H9 (cell line): ENCODE data around the gene RPGRIP1L. TPM values are rescaled to one million over a fixed set of nuclear protein-coding genes. Genes with fewer than 3 reads are reported as not detected.

ENCODE experiments used
- DNase-seq: peaks from one replicate; pipeline ENCODE4 v3.0.0-alpha.2; 2017
- H2AFZ ChIP-seq: one replicate; pipeline ENCODE4 v1.6.1; 2013; ENCODE audit warnings: mild to moderate bottlenecking, low read length, control low read depth, moderate library complexity
- H2AK5ac ChIP-seq: 2 replicates; pipeline ENCODE4 v1.6.1; 2013; ENCODE audit warnings: low read length, control low read depth, mixed read lengths; ENCODE audit not compliant: insufficient read length
- H2BK120ac ChIP-seq: one replicate; pipeline ENCODE4 v1.6.1; 2013; ENCODE audit warnings: low read depth, mild to moderate bottlenecking, low read length, control low read depth, inconsistent platforms; ENCODE audit not compliant: poor library complexity, severe bottlenecking
- H2BK12ac ChIP-seq: 2 replicates; pipeline ENCODE4 v1.6.1; 2013; ENCODE audit warnings: low read length, control low read depth, mixed read lengths, low read depth; ENCODE audit not compliant: insufficient read length
- H2BK15ac ChIP-seq: 2 replicates; pipeline ENCODE4 v1.6.1; 2013; ENCODE audit warnings: low read depth, low read length, control low read depth
- H2BK20ac ChIP-seq: one replicate; pipeline ENCODE4 v1.6.1; 2013; ENCODE audit warnings: low read depth, mild to moderate bottlenecking, low read length, control low read depth, inconsistent platforms; ENCODE audit not compliant: poor library complexity, severe bottlenecking
- H2BK5ac ChIP-seq: 2 replicates; pipeline ENCODE4 v1.6.1; 2013; ENCODE audit warnings: low read length, control low read depth, mixed read lengths; ENCODE audit not compliant: insufficient read length
- H3K14ac ChIP-seq: 2 replicates; pipeline ENCODE4 v1.6.1; 2013; ENCODE audit warnings: low read length, control low read depth; ENCODE audit not compliant: insufficient read depth
- H3K18ac ChIP-seq: 2 replicates; pipeline ENCODE4 v1.6.1; 2013; ENCODE audit warnings: low read depth, mild to moderate bottlenecking, mixed read lengths, low read length, control low read depth; ENCODE audit not compliant: insufficient read length
- H3K23ac ChIP-seq: 2 replicates; pipeline ENCODE4 v1.6.1; 2013; ENCODE audit warnings: low read length, control low read depth, mixed read lengths, low read depth; ENCODE audit not compliant: insufficient read length
- H3K23me2 ChIP-seq: 2 replicates; pipeline ENCODE4 v1.6.1; 2013; ENCODE audit warnings: low read depth, mild to moderate bottlenecking, mixed read lengths, low read length, control low read depth; ENCODE audit not compliant: insufficient read length, poor library complexity, severe bottlenecking
- H3K27ac ChIP-seq: 2 replicates; pipeline ENCODE4 v1.5.1; 2013; ENCODE audit warnings: low read length, control low read depth, mixed read lengths, low read depth; ENCODE audit not compliant: insufficient read length
- H3K27me3 ChIP-seq: 2 replicates; pipeline ENCODE4 v1.6.1; 2013; ENCODE audit warnings: low read length, control low read depth, inconsistent platforms; ENCODE audit not compliant: insufficient read depth
- H3K4ac ChIP-seq: 2 replicates; pipeline ENCODE4 v1.6.1; 2013; ENCODE audit warnings: low read depth, mild to moderate bottlenecking, control low read depth, inconsistent platforms, low read length, moderate library complexity
- H3K4me1 ChIP-seq: 2 replicates; pipeline ENCODE4 v1.6.1; 2013; ENCODE audit warnings: low read length, control low read depth, inconsistent platforms; ENCODE audit not compliant: insufficient read depth
- H3K4me2 ChIP-seq: 2 replicates; pipeline ENCODE4 v1.6.1; 2013; ENCODE audit warnings: low read length, control low read depth, mixed read lengths; ENCODE audit not compliant: insufficient read length, insufficient read depth
- H3K56ac ChIP-seq: 2 replicates; pipeline ENCODE4 v1.6.1; 2013; ENCODE audit warnings: low read depth, mild to moderate bottlenecking, mixed read lengths, low read length, control low read depth; ENCODE audit not compliant: insufficient read length
- H3K79me1 ChIP-seq: 2 replicates; pipeline ENCODE4 v1.6.1; 2013; ENCODE audit warnings: low read depth, mild to moderate bottlenecking, moderate library complexity, low read length, control low read depth, inconsistent platforms; ENCODE audit not compliant: insufficient read depth, poor library complexity, severe bottlenecking
- H3K79me2 ChIP-seq: 2 replicates; pipeline ENCODE4 v1.6.1; 2013; ENCODE audit warnings: low read length, control low read depth, inconsistent platforms; ENCODE audit not compliant: insufficient read depth
- H3K9ac ChIP-seq: 2 replicates; pipeline ENCODE4 v1.6.1; 2013; ENCODE audit warnings: low read length, control low read depth, mixed read lengths; ENCODE audit not compliant: insufficient read length; ENCODE audit errors: extremely low read depth
- H3K9me3 ChIP-seq: one replicate; pipeline ENCODE4 v1.6.1; 2013; ENCODE audit warnings: low read depth, low read length, inconsistent platforms; ENCODE audit not compliant: control insufficient read depth
- H3T11ph ChIP-seq: one replicate; pipeline ENCODE4 v1.6.1; 2013; ENCODE audit warnings: mild to moderate bottlenecking, low read length, control low read depth, inconsistent platforms
- H4K20me1 ChIP-seq: one replicate; pipeline ENCODE4 v1.6.1; 2013; ENCODE audit not compliant: control insufficient read depth, insufficient read length, insufficient read depth
- H4K5ac ChIP-seq: 2 replicates; pipeline ENCODE4 v1.6.1; 2013; ENCODE audit warnings: low read depth, mild to moderate bottlenecking, mixed read lengths, low read length, control low read depth; ENCODE audit not compliant: insufficient read length
- H4K8ac ChIP-seq: replicated peaks from 2 replicates; pipeline ENCODE4 v1.6.1; 2013; ENCODE audit warnings: low read length, control low read depth, mixed read lengths, low read depth; ENCODE audit not compliant: insufficient read length
- H4K91ac ChIP-seq: 2 replicates; pipeline ENCODE4 v1.6.1; 2013; ENCODE audit warnings: low read depth, mild to moderate bottlenecking, moderate library complexity, mixed read lengths, low read length, control low read depth; ENCODE audit not compliant: insufficient read length
- H3K27ac Mint-ChIP-seq, 3 experiments: 2 replicates in 2 of 3; 3 replicates in 1 of 3; pipeline ENCODE4 v1.8.0; 2020 to 2021; ENCODE audit warnings: mixed read lengths in 3 of 3, mild to moderate bottlenecking in 1 of 3, moderate library complexity in 1 of 3
- H3K27me3 Mint-ChIP-seq: 2 replicates; pipeline ENCODE4 v1.8.0; 2021; ENCODE audit warnings: low read depth, mild to moderate bottlenecking, moderate library complexity, mixed read lengths
- H3K36me3 Mint-ChIP-seq, 3 experiments: 2 replicates in 2 of 3; 3 replicates in 1 of 3; pipeline ENCODE4 v1.8.0; 2020 to 2021; ENCODE audit warnings: low read depth in 3 of 3, mixed read lengths in 3 of 3; ENCODE audit not compliant: insufficient read depth in 1 of 3
- H3K4me1 Mint-ChIP-seq, 2 experiments: 2 replicates each; pipeline ENCODE4 v1.8.0; 2020; ENCODE audit warnings: mixed read lengths in 2 of 2
- H3K4me3 Mint-ChIP-seq, 2 experiments: 2 replicates in 1 of 2; 3 replicates in 1 of 2; pipeline ENCODE4 v1.8.0; 2020 to 2021; ENCODE audit warnings: mild to moderate bottlenecking in 2 of 2, mixed read lengths in 2 of 2, moderate library complexity in 1 of 2
- H3K9me3 Mint-ChIP-seq, 2 experiments: 2 replicates in 1 of 2; 3 replicates in 1 of 2; pipeline ENCODE4 v1.8.0; 2020; ENCODE audit warnings: mild to moderate bottlenecking in 2 of 2, mixed read lengths in 2 of 2, moderate library complexity in 1 of 2
- whole genome bisulfite sequencing: extraction: QIAGEN DNeasy Blood & Tissue Kit; methylation state at CpG from one replicate; pipeline ENCODE4 v1.1.7; 2013; ENCODE audit warnings: missing lambda C conversion rate, low lambda C conversion rate, mixed read lengths; ENCODE audit not compliant: insufficient read length; ENCODE audit errors: extremely low coverage; 5-methylcytosine and 5-hydroxymethylcytosine counted together
- total RNA-seq: library from RNA; stranded (reverse); gene quantifications from 2 replicates; pipeline ENCODE4 v1.2.1, GENCODE V29; 2021
- TF ChIP-seq, protein P1 (sequence below): fragments of 200-600 bp; sonication (generic); conservative IDR thresholded peaks from 3 replicates; pipeline ENCODE4 v1.8.0; 2021; ENCODE audit warnings: antibody characterized with exemption, mild to moderate bottlenecking

The RPGRIP1L gene
- total RNA-seq, 1 experiment from 2014 or later, result 11.7 TPM

DNA sequence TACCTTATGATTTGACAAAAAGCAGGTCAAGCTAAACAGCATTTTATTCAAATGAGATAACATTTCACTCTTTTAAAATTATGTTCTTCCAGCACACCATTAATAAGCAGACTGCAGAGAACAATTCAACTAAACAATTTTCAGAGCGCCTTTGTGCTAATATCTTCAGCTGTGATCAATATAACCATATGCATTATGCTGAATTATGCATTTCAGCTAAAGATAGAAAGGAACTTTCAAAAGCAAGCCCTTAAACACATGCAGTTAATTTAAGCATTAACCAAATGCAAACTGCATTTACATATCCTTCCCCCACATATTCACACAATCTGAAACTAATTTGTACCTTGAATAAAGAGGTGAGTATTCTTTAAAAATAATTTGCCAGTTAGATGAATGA is 41.6 kb downstream of the RPGRIP1L start:
- Histone ChIP-seq H2AK5ac (no peak overlapping the region), H3K9ac (no peak overlapping the region), H4K20me1 (no peaks in the 10 kb centered on the region), H3K27me3 (no peaks in the 10 kb centered on the region), H3K23me2 (no peaks in the 10 kb centered on the region), H3K18ac (no peak overlapping the region), H3K27ac (no peak overlapping the region), H3T11ph (no peak overlapping the region), H2BK15ac (no peak overlapping the region), H3K79me2 (no peaks in the 10 kb centered on the region), H2AFZ (no peak overlapping the region), H4K91ac (no peak overlapping the region), H3K23ac (no peak overlapping the region), H3K4me2 (no peak overlapping the region), H3K56ac (no peak overlapping the region), H3K4me1 (no peaks in the 10 kb centered on the region), H3K79me1 (no peaks in the 10 kb centered on the region), H2BK120ac (no peak overlapping the region), H3K9me3 (no peaks in the 10 kb centered on the region), H3K4ac (no peak overlapping the region), H3K14ac (no peak overlapping the region), H2BK12ac (no peak overlapping the region), H2BK20ac (no peak overlapping the region), H2BK5ac (no peak overlapping the region), H4K5ac (no peak overlapping the region), H4K8ac (no peak overlapping the region)
- no CpG with 5 or more reads among the region's 1 CpG for WGBS
- H3K27me3 Mint-ChIP-seq, result no peaks in the 10 kb centered on the region
- no peaks in the 10 kb centered on the region for H3K9me3 Mint-ChIP-seq
- DNase-seq, result no peak
- peaks cover 0 to 2% of the 10 kb centered on the region in 2 experiments; a peak in 2 of 4 replicates for H3K4me1 Mint-ChIP-seq
- no peak overlapping the region for H3K4me3 Mint-ChIP-seq
- peaks cover 0 to 3% (median 0%) of the 10 kb centered on the region in 3 experiments; a peak in 1 of 7 replicates for H3K36me3 Mint-ChIP-seq
- TF ChIP-seq, protein P1, sequence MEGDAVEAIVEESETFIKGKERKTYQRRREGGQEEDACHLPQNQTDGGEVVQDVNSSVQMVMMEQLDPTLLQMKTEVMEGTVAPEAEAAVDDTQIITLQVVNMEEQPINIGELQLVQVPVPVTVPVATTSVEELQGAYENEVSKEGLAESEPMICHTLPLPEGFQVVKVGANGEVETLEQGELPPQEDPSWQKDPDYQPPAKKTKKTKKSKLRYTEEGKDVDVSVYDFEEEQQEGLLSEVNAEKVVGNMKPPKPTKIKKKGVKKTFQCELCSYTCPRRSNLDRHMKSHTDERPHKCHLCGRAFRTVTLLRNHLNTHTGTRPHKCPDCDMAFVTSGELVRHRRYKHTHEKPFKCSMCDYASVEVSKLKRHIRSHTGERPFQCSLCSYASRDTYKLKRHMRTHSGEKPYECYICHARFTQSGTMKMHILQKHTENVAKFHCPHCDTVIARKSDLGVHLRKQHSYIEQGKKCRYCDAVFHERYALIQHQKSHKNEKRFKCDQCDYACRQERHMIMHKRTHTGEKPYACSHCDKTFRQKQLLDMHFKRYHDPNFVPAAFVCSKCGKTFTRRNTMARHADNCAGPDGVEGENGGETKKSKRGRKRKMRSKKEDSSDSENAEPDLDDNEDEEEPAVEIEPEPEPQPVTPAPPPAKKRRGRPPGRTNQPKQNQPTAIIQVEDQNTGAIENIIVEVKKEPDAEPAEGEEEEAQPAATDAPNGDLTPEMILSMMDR, result no peak
- no peak overlapping the region for H3K27ac Mint-ChIP-seq
